Panc1 (cell line): ENCODE data around the gene TNFSF13. TPM values are rescaled to one million over a fixed set of nuclear protein-coding genes. Genes with fewer than 3 reads are reported as not detected.

ENCODE experiments used
- ATAC-seq: fragments of 200-7000 bp; cut with Tn5 transposase; 2 replicates; pipeline ENCODE4 v1.9.1; 2020; ENCODE audit warnings: mild to moderate bottlenecking, moderate library complexity
- BruUV-seq: library from RNA; stranded (reverse); fragments of 400-500 nt; replicated peaks from 2 replicates; lab custom pipeline; 2021; lab: Mats Ljungman, UMichigan
- CTCF ChIA-PET: fragments of 300-600 bp; sonication (Branson Sonifier 250); formaldehyde crosslinking; loops from one replicate; lab custom pipeline; 2022; ENCODE audit warnings: antibody characterized with exemption; lab: Charles Lee
- POLR2A ChIA-PET: fragments of 300-600 bp; sonication (Branson Sonifier 250); formaldehyde crosslinking; loops from one replicate; lab custom pipeline; 2022; ENCODE audit warnings: antibody characterized with exemption; lab: Charles Lee
- DNase-seq: peaks from one replicate; pipeline ENCODE4 v3.0.0-alpha.2; 2010; ENCODE audit warnings: low read depth, low spot score
- H3K27ac ChIP-seq: 2 replicates; pipeline ENCODE4 v1.5.1; 2011; ENCODE audit warnings: mild to moderate bottlenecking, low read length, inconsistent platforms
- H3K27me3 ChIP-seq: fragments of 200-500 bp; sonication (Bioruptor generic); 2 replicates; pipeline ENCODE4 v1.6.0; 2014; ENCODE audit warnings: low read length, inconsistent platforms; ENCODE audit not compliant: control insufficient read depth, insufficient read depth
- H3K36me3 ChIP-seq: fragments of 200-500 bp; sonication (Bioruptor generic); 2 replicates; pipeline ENCODE4 v1.5.1; 2014; ENCODE audit warnings: inconsistent platforms, mild to moderate bottlenecking, low read length, moderate library complexity; ENCODE audit not compliant: control insufficient read depth, insufficient read depth
- H3K4me1 ChIP-seq: 2 replicates; pipeline ENCODE4 v1.5.1; 2011; ENCODE audit warnings: inconsistent platforms, mild to moderate bottlenecking, low read length, moderate library complexity; ENCODE audit not compliant: control insufficient read depth, insufficient read depth
- H3K4me3 ChIP-seq, 2 experiments: 2 replicates each; pipeline ENCODE4 v1.5.1; 2011 to 2012; ENCODE audit warnings: low read depth in 2 of 2, low read length in 2 of 2, mild to moderate bottlenecking in 2 of 2, inconsistent platforms in 1 of 2, moderate library complexity in 1 of 2
- H3K9me3 ChIP-seq: fragments of 200-500 bp; sonication (Bioruptor generic); 2 replicates; pipeline ENCODE4 v1.5.1; 2014; ENCODE audit warnings: low read depth, mild to moderate bottlenecking, inconsistent platforms, low read length, moderate library complexity; ENCODE audit not compliant: control insufficient read depth, insufficient read depth
- POLR2AphosphoS5 ChIP-seq: IDR thresholded peaks from 2 replicates; pipeline ENCODE4 v1.6.1; 2012; ENCODE audit warnings: mild to moderate bottlenecking, low read depth, low read length, moderate library complexity
- SIN3A ChIP-seq: IDR thresholded peaks from 2 replicates; pipeline ENCODE4 v1.6.1; 2012; ENCODE audit warnings: low read depth, mild to moderate bottlenecking, low read length, moderate library complexity, borderline replicate concordance; ENCODE audit not compliant: insufficient read depth
- TCF7L2 ChIP-seq: IDR thresholded peaks from 2 replicates; pipeline ENCODE4 v1.6.1; 2011; ENCODE audit warnings: mild to moderate bottlenecking, low read depth, low read length, inconsistent platforms
- in situ Hi-C: cut with HindIII; loops from 2 replicates; pipeline ENCODE4 v1.10.0; 2016; ENCODE audit warnings: low sequenced_read_pairs, low pct_unique_long_range_greater_than_20kb
- intact Hi-C: fragments of 100-400 bp; cut with micrococcal nuclease; formaldehyde crosslinking; loops from one replicate; pipeline ENCODE4 v1.10.0; 2022; ENCODE audit not compliant: unreplicated experiment
- total RNA-seq: library from RNA; stranded (reverse); gene quantifications from one replicate; pipeline ENCODE4 v1.2.1, GENCODE V29; 2021; ENCODE audit not compliant: unreplicated experiment
- TF ChIP-seq, protein P1 (sequence below), 2 experiments: IDR thresholded peaks; 2 replicates each; pipeline ENCODE4 v1.6.1; 2011 to 2012; ENCODE audit warnings: low read depth in 2 of 2, control low read depth in 1 of 2, low read length in 1 of 2, mild to moderate bottlenecking in 1 of 2, moderate library complexity in 1 of 2; ENCODE audit not compliant: insufficient read depth in 1 of 2
- TF ChIP-seq, protein P2 (sequence below): fragments of 450-650 bp; IDR thresholded peaks from 2 replicates; pipeline ENCODE4 v1.5.1; 2017; ENCODE audit warnings: mild to moderate bottlenecking

TNFSF13 gene
- total RNA-seq, 1 experiment from 2014 or later = 2.3 TPM

DNA sequence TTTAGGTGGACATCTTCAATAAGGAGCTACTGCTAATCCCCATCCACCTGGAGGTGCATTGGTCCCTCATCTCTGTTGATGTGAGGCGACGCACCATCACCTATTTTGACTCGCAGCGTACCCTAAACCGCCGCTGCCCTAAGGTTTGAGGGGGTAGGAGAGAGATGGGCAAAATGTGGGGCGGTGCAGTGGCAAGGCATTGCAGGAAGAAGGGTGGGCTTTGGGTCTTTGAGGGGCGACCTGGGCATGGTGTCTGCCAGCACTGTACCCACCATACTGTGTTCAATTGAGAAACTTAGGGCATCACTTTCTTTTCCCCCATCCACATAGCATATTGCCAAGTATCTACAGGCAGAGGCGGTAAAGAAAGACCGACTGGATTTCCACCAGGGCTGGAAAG, 11.8 kb downstream of the TNFSF13 start:
- POLR2A ChIA-PET = no interaction called here
- CTCF ChIA-PET = no interaction called here
- DNase-seq (no peak), ATAC-seq (no peak)
- TF ChIP-seq, protein P1, sequence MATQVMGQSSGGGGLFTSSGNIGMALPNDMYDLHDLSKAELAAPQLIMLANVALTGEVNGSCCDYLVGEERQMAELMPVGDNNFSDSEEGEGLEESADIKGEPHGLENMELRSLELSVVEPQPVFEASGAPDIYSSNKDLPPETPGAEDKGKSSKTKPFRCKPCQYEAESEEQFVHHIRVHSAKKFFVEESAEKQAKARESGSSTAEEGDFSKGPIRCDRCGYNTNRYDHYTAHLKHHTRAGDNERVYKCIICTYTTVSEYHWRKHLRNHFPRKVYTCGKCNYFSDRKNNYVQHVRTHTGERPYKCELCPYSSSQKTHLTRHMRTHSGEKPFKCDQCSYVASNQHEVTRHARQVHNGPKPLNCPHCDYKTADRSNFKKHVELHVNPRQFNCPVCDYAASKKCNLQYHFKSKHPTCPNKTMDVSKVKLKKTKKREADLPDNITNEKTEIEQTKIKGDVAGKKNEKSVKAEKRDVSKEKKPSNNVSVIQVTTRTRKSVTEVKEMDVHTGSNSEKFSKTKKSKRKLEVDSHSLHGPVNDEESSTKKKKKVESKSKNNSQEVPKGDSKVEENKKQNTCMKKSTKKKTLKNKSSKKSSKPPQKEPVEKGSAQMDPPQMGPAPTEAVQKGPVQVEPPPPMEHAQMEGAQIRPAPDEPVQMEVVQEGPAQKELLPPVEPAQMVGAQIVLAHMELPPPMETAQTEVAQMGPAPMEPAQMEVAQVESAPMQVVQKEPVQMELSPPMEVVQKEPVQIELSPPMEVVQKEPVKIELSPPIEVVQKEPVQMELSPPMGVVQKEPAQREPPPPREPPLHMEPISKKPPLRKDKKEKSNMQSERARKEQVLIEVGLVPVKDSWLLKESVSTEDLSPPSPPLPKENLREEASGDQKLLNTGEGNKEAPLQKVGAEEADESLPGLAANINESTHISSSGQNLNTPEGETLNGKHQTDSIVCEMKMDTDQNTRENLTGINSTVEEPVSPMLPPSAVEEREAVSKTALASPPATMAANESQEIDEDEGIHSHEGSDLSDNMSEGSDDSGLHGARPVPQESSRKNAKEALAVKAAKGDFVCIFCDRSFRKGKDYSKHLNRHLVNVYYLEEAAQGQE (IDR thresholded peaks at IDR 0.05; ENCODE audit: insufficient read depth in 1 of 2, low read depth in 2 of 2, low read length in 1 of 2) = no peak
- TF ChIP-seq SIN3A = no peak
- no peak for TF ChIP-seq POLR2AphosphoS5
- TF ChIP-seq, protein P2, sequence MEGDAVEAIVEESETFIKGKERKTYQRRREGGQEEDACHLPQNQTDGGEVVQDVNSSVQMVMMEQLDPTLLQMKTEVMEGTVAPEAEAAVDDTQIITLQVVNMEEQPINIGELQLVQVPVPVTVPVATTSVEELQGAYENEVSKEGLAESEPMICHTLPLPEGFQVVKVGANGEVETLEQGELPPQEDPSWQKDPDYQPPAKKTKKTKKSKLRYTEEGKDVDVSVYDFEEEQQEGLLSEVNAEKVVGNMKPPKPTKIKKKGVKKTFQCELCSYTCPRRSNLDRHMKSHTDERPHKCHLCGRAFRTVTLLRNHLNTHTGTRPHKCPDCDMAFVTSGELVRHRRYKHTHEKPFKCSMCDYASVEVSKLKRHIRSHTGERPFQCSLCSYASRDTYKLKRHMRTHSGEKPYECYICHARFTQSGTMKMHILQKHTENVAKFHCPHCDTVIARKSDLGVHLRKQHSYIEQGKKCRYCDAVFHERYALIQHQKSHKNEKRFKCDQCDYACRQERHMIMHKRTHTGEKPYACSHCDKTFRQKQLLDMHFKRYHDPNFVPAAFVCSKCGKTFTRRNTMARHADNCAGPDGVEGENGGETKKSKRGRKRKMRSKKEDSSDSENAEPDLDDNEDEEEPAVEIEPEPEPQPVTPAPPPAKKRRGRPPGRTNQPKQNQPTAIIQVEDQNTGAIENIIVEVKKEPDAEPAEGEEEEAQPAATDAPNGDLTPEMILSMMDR = no peak
- TF ChIP-seq TCF7L2 = no peak
- 0 out of 2 replicates have a peak overlapping the region, but pooled peaks have one; percentile 12 for H3K27ac ChIP-seq
- H3K36me3 ChIP-seq = peaks cover 18% of the 10 kb centered on the region
- in situ Hi-C loops = no loop called here
- no peaks in the 10 kb centered on the region for H3K9me3 ChIP-seq
- no peak overlapping the region for H3K4me3 ChIP-seq
- no peaks in the 10 kb centered on the region for H3K27me3 ChIP-seq
- H3K4me1 ChIP-seq = peaks cover 10% of the 10 kb centered on the region
- intact Hi-C loops = no loop called here
- no TSS peak for BruUV-seq

DNA sequence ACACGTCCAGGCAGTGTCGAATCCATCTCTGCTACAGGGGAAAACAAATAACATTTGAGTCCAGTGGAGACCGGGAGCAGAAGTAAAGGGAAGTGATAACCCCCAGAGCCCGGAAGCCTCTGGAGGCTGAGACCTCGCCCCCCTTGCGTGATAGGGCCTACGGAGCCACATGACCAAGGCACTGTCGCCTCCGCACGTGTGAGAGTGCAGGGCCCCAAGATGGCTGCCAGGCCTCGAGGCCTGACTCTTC, 13.7 kb downstream of the TNFSF13 start:
- peak overlapping the region; percentile 96 for H3K27ac ChIP-seq
- H3K27me3 ChIP-seq = no peaks in the 10 kb centered on the region
- H3K4me1 ChIP-seq = peaks cover 30% of the 10 kb centered on the region
- ChIA-PET CTCF (no interaction called here), POLR2A (no interaction called here)
- no peak for ATAC-seq
- H3K36me3 ChIP-seq = peaks cover 27% of the 10 kb centered on the region
- DNase-seq = no peak
- in situ Hi-C loops (no loop called here), intact Hi-C loops (no loop called here)
- peak overlapping the region; percentile 75 to 89 for H3K4me3 ChIP-seq
- TF ChIP-seq SIN3A (no peak), POLR2AphosphoS5 (no peak)
- TF ChIP-seq, protein P1 (IDR thresholded peaks at IDR 0.05; ENCODE audit: insufficient read depth in 1 of 2, low read depth in 2 of 2, low read length in 1 of 2) = no peak
- TF ChIP-seq, protein P2 = no peak
- H3K9me3 ChIP-seq = no peaks in the 10 kb centered on the region
- BruUV-seq = no TSS peak
